GM21528 (cell line): ENCODE results near the gene C1QL2.

Experiments used
- ATAC-seq: cut with Tn5 transposase; IDR thresholded peaks from one replicate; pipeline ENCODE4 v1.9.1; 2021; ENCODE audit warnings: mild to moderate bottlenecking, moderate library complexity; ENCODE audit not compliant: unreplicated experiment, low FRiP score

Gene C1QL2

GRCh38 chr2:119147776-119148715 is 10.5 kb downstream of the C1QL2 start:
- ATAC-seq: no peak

DNA sequence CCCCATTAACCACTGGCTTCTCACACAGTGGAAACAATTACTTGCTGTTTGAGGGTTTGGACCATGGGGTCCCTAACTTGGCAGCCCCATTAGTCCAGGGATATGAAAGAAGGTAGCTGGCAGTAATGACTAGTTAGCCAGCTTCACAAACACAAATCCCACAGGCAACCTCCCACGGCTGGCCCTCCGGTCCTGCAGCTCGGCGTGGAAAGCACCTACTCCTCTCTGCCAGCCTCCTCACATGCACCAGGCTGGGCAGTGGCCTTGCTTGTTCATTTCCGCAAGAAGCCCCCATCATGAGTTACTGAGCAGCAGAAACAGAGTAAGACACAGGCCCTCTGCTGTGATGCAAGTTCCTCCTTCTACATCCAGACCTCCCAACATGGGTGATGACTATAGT is 13.7 kb downstream of the C1QL2 start:
- no peak for ATAC-seq

- ATAC-seq: no peak
Observed at GRCh38 chr2:119142824-119143223, 15.7 kb downstream of the C1QL2 start.

- ATAC-seq: no peak
Observed at GRCh38 chr2:119137502-119137901, 21.0 kb downstream of the C1QL2 start.

GRCh38 chr2:119136872-119137271 is 21.7 kb downstream of the C1QL2 start:
- no peak for ATAC-seq

DNA sequence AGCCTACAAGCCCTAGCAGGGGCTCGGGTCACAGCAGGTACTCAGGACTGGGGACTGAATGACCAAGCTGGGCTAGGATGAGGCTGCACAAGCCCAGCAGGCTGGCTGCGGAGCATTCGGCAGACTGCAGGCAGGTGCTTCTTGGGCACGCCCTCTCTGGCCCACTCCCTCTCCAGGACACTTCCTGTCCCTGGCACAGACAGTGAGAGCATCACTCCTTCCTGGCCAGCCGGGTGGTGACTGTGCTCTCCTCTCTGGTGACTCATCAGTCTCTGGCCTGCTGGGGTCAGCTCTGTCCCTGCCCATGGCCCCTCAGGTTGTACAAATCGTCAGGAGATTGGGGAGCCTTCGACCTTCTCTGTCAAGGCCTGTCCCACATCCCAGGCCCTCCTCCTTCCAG is 22.5 kb downstream of the C1QL2 start:
- no peak for ATAC-seq

DNA sequence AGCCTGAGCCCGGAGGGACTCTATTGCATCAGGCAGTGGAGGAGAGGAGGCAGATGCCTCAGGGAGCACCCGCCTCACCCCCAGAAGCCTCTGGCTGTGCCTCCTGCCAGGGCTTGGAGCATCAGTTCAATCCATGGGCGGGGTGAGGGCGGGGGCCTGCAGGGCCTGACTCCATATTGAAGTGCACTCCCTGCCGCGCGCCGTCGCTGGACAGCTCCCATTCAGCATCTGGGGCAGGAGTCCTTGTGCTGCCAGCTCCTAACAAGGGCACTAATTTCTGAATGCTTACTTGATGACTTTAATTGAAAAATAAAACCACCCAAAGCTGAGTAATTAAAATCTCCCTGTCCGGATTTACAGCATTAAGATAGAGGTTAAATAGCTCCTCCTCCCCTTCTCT is 23.8 kb downstream of the C1QL2 start:
- ATAC-seq: no peak

- no peak for ATAC-seq
Observed at GRCh38 chr2:119126650-119127049, 31.9 kb downstream of the C1QL2 start.

DNA sequence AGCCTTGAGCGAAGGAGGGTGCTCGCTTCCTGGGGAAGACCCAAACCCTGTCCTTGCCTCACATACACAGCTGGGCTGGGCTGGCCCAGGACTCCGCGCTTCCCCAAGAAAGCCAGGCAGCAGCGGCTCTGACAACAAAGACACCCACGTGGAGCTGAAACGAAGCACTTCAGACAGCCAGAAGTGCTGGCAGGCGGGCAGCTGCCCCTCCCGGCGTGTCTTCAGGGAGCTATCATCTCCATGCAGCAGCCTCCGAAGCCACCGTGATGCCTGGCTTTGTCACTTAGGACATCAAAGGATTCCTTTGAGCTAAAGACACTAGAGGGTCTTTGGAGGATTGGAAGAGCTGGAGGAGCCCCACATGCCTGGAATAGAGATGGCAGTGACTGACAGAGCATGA is 35.2 kb downstream of the C1QL2 start:
- no peak for ATAC-seq

DNA sequence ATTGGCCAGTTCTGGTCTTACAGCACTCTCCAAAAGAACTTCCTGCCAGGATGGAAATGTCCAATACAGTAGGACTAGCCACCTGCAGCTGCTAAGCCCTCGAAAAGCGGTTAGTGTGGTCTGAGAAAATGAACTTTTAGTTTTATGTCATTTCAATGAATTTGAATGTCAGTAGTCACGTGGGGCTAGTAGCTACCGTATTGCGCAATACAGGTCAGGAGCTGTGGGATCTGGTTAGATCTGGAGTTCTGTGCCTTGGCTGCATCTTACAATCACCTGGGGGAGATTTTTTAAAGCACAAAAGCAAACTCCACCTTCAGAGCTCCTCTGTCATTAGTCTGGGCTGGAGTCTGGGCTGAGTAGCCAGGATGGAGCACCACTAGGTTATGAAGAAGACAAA is 35.9 kb downstream of the C1QL2 start:
- ATAC-seq: no peak

DNA sequence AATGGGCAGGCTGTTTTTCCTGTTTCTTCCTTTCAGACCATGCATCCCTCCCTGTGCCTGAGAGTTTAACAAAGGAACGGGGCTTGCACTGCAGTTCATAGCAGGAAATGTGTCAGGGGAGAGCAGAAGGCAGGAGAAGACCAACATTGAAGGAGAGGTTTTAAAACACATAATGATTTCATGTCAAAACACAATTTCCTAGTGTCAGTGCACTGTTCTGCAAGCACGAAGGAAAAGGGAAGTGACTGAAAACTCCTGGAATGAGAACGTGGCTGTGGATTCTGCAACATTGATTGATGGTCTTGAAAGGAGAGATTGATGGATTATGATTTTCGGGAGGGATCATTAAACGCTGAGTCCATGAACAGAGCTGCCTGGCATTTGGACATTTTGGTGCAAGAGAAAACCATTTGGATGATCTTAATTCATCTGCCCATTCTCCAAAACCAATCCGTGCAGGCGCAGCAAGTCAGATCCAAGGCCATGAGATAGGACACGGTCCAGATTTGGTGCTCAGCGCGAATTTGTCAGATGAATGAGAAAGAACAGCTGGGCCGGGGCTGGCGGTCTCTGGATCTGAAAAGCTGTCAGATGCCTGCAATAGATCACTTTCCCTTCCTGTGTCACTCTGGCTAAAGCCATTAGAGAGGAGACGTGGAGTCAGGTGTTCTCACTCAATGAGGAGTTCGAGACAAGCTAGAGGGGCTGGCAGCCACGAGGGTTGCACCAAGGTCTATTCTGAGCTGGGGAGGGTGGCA is 38.4 kb downstream of the C1QL2 start:
- ATAC-seq: no peak

DNA sequence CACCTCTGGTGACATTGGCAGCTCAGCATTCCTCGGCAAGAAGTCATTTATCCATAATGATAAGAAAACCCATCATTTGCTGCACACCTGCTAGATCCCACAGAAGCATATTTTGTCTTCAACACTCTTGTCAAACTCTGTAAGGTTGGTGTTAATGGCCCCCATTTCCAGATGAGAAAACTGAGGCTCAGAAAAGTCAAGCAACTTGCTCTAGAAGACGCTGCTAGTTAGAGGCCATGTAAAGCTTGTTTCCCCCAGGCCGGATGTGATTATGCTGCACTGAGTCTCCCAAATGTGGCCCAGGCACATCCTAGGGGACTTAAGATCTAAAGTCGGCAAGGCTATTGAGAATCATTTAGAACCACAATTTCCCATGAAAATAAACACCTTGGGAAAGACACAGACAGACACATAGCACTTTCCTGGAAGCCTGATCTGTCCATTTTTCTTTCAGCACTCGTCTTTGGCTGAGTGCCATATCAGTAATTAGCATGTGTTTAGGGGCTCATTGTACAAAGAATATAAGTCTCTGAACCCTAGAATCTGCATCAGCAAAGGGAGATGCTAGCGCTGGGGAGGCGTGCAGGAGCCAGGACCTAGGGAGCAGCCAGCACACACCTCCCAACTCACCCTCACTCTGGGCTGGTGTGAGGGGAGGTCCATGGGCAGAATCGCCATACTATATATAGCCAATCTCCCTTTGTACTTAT is 39.3 kb downstream of the C1QL2 start:
- no peak for ATAC-seq

- no peak for ATAC-seq
Observed at GRCh38 chr2:119117891-119118882, 40.4 kb downstream of the C1QL2 start.

- no peak for ATAC-seq
Observed at GRCh38 chr2:119117408-119117807, 41.1 kb downstream of the C1QL2 start.

GRCh38 chr2:119116411-119117295 is 41.9 kb downstream of the C1QL2 start:
- no peak for ATAC-seq

DNA sequence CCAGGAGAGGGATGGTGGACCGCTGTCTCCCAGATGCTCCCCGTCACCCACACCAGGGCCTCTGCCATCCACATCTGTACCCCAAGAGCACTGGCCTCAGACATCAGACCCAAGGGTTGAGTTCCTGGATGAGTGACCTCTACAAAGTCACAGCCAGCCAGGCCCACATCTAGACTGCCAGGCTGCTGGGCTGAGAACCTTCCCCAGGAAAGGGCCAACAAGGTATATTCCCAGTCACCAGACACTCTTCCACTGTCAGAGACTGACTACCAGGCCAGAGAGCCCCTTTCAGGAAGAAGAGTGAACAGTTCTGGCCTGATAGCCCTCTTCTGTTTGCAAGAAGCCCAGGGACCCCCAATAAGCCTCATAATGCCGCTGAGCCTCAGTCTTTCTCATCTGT is 44.3 kb downstream of the C1QL2 start:
- ATAC-seq: no peak

GRCh38 chr2:119113489-119113770 is 45.1 kb downstream of the C1QL2 start:
- no peak for ATAC-seq

DNA sequence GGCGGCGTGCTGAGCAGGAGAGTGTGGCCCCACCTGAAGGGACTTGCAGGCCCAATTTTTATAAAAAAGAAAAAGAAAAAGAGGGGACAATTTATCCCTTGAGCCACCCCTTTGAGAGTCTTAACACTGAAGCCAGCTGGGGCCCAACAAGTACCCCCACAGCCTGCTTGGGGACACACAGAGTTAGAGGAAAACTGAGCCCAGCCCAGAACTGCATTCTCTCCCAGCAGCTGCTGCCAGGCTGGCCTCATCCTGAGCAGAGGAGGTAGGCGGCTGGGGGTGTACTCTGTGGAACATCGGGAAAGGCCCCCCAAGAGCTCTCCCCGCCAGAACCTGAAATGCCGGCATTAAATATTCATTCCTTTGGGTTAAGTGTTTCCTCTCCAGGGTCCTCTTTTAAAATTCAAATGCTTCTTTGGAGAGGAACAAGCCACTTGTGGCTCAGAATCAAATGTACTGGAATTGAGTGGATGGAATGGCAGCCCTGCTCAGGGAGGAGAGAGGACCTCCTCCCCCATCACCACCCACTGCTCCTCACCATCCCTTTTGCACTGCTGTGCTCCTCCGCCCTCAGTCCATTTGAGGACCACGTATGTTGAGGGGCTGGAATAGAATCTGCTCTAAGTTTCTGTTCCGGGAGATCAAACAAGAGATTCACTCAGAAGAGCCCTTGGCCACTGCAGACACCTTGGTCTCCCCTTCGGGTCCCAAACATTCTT is 45.6 kb downstream of the C1QL2 start:
- no peak for ATAC-seq

GRCh38 chr2:119112230-119112629 is 46.3 kb downstream of the C1QL2 start:
- no peak for ATAC-seq
